DND-41 (cell line): Measurements from ENCODE around the gene WNT9B.

Experiments used
- ATAC-seq: fragments of 200-7000 bp; cut with Tn5 transposase; 3 replicates; pipeline ENCODE4 v1.9.1; 2021; ENCODE audit warnings: low read depth; ENCODE audit not compliant: insufficient read depth
- DNase-seq: peaks from one replicate; pipeline ENCODE4 v3.0.0-alpha.2; 2020
- H2AFZ ChIP-seq: 2 replicates; pipeline ENCODE4 v1.6.0; 2012; ENCODE audit warnings: low read depth, low read length
- H3K27ac ChIP-seq: 2 replicates; pipeline ENCODE4 v1.5.1; 2012; ENCODE audit warnings: low read length, inconsistent platforms
- H3K27me3 ChIP-seq: fragments of 200-600 bp; sonication (generic); 2 replicates; pipeline ENCODE4 v1.6.0; 2012; ENCODE audit warnings: low read length, mild to moderate bottlenecking, inconsistent platforms; ENCODE audit not compliant: insufficient read depth, poor library complexity
- H3K36me3 ChIP-seq: 2 replicates; pipeline ENCODE4 v1.5.1; 2012; ENCODE audit warnings: low read length, inconsistent platforms; ENCODE audit not compliant: insufficient read depth
- H3K4me1 ChIP-seq: 2 replicates; pipeline ENCODE4 v1.5.1; 2012; ENCODE audit warnings: mild to moderate bottlenecking, low read length; ENCODE audit not compliant: insufficient read depth
- H3K4me2 ChIP-seq: 2 replicates; pipeline ENCODE4 v1.6.0; 2012; ENCODE audit warnings: mild to moderate bottlenecking, moderate library complexity, low read length, inconsistent platforms; ENCODE audit not compliant: insufficient read depth
- H3K4me3 ChIP-seq, 2 experiments: fragments of 200-600 bp in 1 of 2; shearing (Covaris generic) in 1 of 2; 2 replicates each; pipeline ENCODE4 v1.5.1; 2012 to 2016; ENCODE audit warnings: inconsistent platforms in 2 of 2, low read length in 2 of 2, mild to moderate bottlenecking in 2 of 2, low read depth in 1 of 2, moderate library complexity in 1 of 2
- H3K79me2 ChIP-seq: 2 replicates; pipeline ENCODE4 v1.6.0; 2012; ENCODE audit warnings: low read length, inconsistent platforms; ENCODE audit not compliant: insufficient read depth
- H3K9ac ChIP-seq: 2 replicates; pipeline ENCODE4 v1.6.0; 2012; ENCODE audit warnings: low read depth, mild to moderate bottlenecking, inconsistent platforms, low read length, moderate library complexity
- H3K9me3 ChIP-seq: 2 replicates; pipeline ENCODE4 v1.5.1; 2012; ENCODE audit warnings: low read length, moderate library complexity, mild to moderate bottlenecking, inconsistent platforms; ENCODE audit not compliant: insufficient read depth, severe bottlenecking
- H4K20me1 ChIP-seq: 2 replicates; pipeline ENCODE4 v1.6.0; 2012; ENCODE audit warnings: low read length; ENCODE audit not compliant: insufficient read depth
- CTCF ChIP-seq: IDR thresholded peaks from 2 replicates; pipeline ENCODE4 v1.5.1; 2012; ENCODE audit warnings: borderline replicate concordance, low read length, moderate library complexity, mild to moderate bottlenecking; ENCODE audit not compliant: poor library complexity, severe bottlenecking; ENCODE audit errors: extremely low read depth
- EZH2 ChIP-seq: IDR thresholded peaks from 3 replicates; pipeline ENCODE4 v1.6.1; 2012; ENCODE audit warnings: borderline replicate concordance, low read depth, mild to moderate bottlenecking, moderate library complexity, low read length, inconsistent platforms; ENCODE audit not compliant: severe bottlenecking

The WNT9B gene

GRCh38 chr17:46882666-46883065 lies 31.3 kb downstream of the WNT9B start:
- TF ChIP-seq CTCF (no peak), EZH2 (no peak)
- DNase-seq (no peak), ATAC-seq (no peak)
- H3K4me1 ChIP-seq, result no peaks in the 10 kb centered on the region
- no peak overlapping the region for H3K27ac ChIP-seq
- H3K4me2 ChIP-seq, result no peak overlapping the region
- H2AFZ ChIP-seq, result no peak overlapping the region
- H4K20me1 ChIP-seq, result 0 out of 2 replicates have a peak, but pooled peaks cover 4% of the 10 kb centered on the region
- peaks cover 5% of the 10 kb centered on the region for H3K27me3 ChIP-seq
- no peaks in the 10 kb centered on the region for H3K79me2 ChIP-seq
- H3K4me3 ChIP-seq, result no peak overlapping the region
- no peaks in the 10 kb centered on the region for H3K9me3 ChIP-seq
- no peak overlapping the region for H3K9ac ChIP-seq
- no peaks in the 10 kb centered on the region for H3K36me3 ChIP-seq

GRCh38 chr17:46883871-46884520 lies 32.6 kb downstream of the WNT9B start:
- TF ChIP-seq CTCF, result no peak
- TF ChIP-seq EZH2, result no peak
- H3K79me2 ChIP-seq, result no peaks in the 10 kb centered on the region
- H3K36me3 ChIP-seq, result no peaks in the 10 kb centered on the region
- ATAC-seq (no peak), DNase-seq (no peak)
- no peak overlapping the region for H3K4me3 ChIP-seq
- no peak overlapping the region for H3K27ac ChIP-seq
- peaks cover 8% of the 10 kb centered on the region for H3K27me3 ChIP-seq
- 0 out of 2 replicates have a peak, but pooled peaks cover 4% of the 10 kb centered on the region for H4K20me1 ChIP-seq
- H3K4me1 ChIP-seq, result no peaks in the 10 kb centered on the region
- H3K4me2 ChIP-seq, result no peak overlapping the region
- no peak overlapping the region for H2AFZ ChIP-seq
- H3K9me3 ChIP-seq, result no peaks in the 10 kb centered on the region
- no peak overlapping the region for H3K9ac ChIP-seq

- Histone ChIP-seq H3K9me3 (no peaks in the 10 kb centered on the region), H3K36me3 (no peaks in the 10 kb centered on the region), H4K20me1 (0 out of 2 replicates have a peak, but pooled peaks cover 4% of the 10 kb centered on the region), H3K27me3 (peaks cover 8% of the 10 kb centered on the region), H3K4me1 (no peaks in the 10 kb centered on the region), H3K4me3 (no peak overlapping the region), H3K27ac (no peak overlapping the region), H3K4me2 (no peak overlapping the region), H3K79me2 (no peaks in the 10 kb centered on the region), H2AFZ (no peak overlapping the region), H3K9ac (no peak overlapping the region)
- TF ChIP-seq CTCF (no peak), EZH2 (no peak)
- ATAC-seq (no peak), DNase-seq (no peak)
Measured at GRCh38 chr17:46884552-46884951, 33.2 kb downstream of the WNT9B start.
